Mesenchymal stem cell (in vitro differentiated cells and primary cell): Measurements from ENCODE around the gene CRABP2.

Experiments
- DNase-seq: peaks from one replicate; pipeline ENCODE4 v3.0.0-alpha.2; 2013
- H2AFZ ChIP-seq: one replicate; pipeline ENCODE4 v1.6.1; 2013; ENCODE audit warnings: low read depth, mild to moderate bottlenecking, control low read depth, inconsistent platforms, low read length, moderate library complexity
- H2AK5ac ChIP-seq: 2 replicates; pipeline ENCODE4 v1.6.1; 2013; ENCODE audit warnings: low read length, moderate library complexity, mild to moderate bottlenecking, inconsistent platforms; ENCODE audit not compliant: severe bottlenecking
- H2BK120ac ChIP-seq: one replicate; pipeline ENCODE4 v1.6.1; 2013; ENCODE audit warnings: low read depth, mild to moderate bottlenecking, inconsistent platforms, low read length, moderate library complexity
- H2BK12ac ChIP-seq, 2 experiments: one replicate each; pipeline ENCODE4 v1.6.1; 2013; ENCODE audit warnings: inconsistent platforms in 2 of 2, low read length in 2 of 2, mild to moderate bottlenecking in 2 of 2, moderate library complexity in 2 of 2, control low read depth in 1 of 2
- H2BK15ac ChIP-seq: one replicate; pipeline ENCODE4 v1.6.1; 2013; ENCODE audit warnings: mild to moderate bottlenecking, low read depth, inconsistent platforms; ENCODE audit not compliant: poor library complexity, severe bottlenecking
- H2BK5ac ChIP-seq: 2 replicates; pipeline ENCODE4 v1.6.1; 2013; ENCODE audit warnings: low read depth, mild to moderate bottlenecking, low read length, control low read depth, inconsistent platforms; ENCODE audit not compliant: poor library complexity, severe bottlenecking
- H3K14ac ChIP-seq, 2 experiments: one replicate each; pipeline ENCODE4 v1.6.1; 2013; ENCODE audit warnings: inconsistent platforms in 2 of 2, low read length in 2 of 2, control low read depth in 1 of 2, mild to moderate bottlenecking in 1 of 2, moderate library complexity in 1 of 2
- H3K18ac ChIP-seq, 2 experiments: one replicate each; pipeline ENCODE4 v1.6.1; 2013; ENCODE audit warnings: inconsistent platforms in 2 of 2, low read length in 2 of 2, control low read depth in 1 of 2, low read depth in 1 of 2, mild to moderate bottlenecking in 1 of 2
- H3K23ac ChIP-seq, 2 experiments: one replicate each; pipeline ENCODE4 v1.6.1; 2013; ENCODE audit warnings: inconsistent platforms in 2 of 2, low read length in 2 of 2, mild to moderate bottlenecking in 2 of 2, moderate library complexity in 2 of 2, control low read depth in 1 of 2
- H3K27ac ChIP-seq: 2 replicates; pipeline ENCODE4 v1.5.1; 2013; ENCODE audit warnings: mild to moderate bottlenecking, moderate library complexity, low read length, control low read depth, inconsistent platforms; ENCODE audit not compliant: poor library complexity, severe bottlenecking
- H3K27me3 ChIP-seq, 2 experiments: 2 replicates each; pipeline versions ENCODE4 v1.6.1 to v1.7.0; 2013; ENCODE audit warnings: low read length in 2 of 2, mild to moderate bottlenecking in 2 of 2, moderate library complexity in 2 of 2, control low read depth in 1 of 2, inconsistent platforms in 1 of 2; ENCODE audit not compliant: control insufficient read depth in 1 of 2, insufficient read depth in 1 of 2
- H3K36me3 ChIP-seq, 2 experiments: 2 replicates each; pipeline versions ENCODE4 v1.6.1 to v1.7.0; 2013; ENCODE audit warnings: low read length in 2 of 2, control low read depth in 1 of 2, inconsistent platforms in 1 of 2, low read depth in 1 of 2, mild to moderate bottlenecking in 1 of 2; ENCODE audit not compliant: insufficient read depth in 2 of 2, control insufficient read depth in 1 of 2
- H3K4ac ChIP-seq, 2 experiments: one replicate each; pipeline ENCODE4 v1.6.1; 2013; ENCODE audit warnings: inconsistent platforms in 2 of 2, low read length in 2 of 2, mild to moderate bottlenecking in 2 of 2, moderate library complexity in 2 of 2, control low read depth in 1 of 2, low read depth in 1 of 2
- H3K4me1 ChIP-seq: 2 replicates; pipeline ENCODE4 v1.6.1; 2013; ENCODE audit warnings: low read depth, low read length, control low read depth; ENCODE audit not compliant: control insufficient read depth, insufficient read depth
- H3K4me2 ChIP-seq: 2 replicates; pipeline ENCODE4 v1.6.1; 2013; ENCODE audit warnings: low read length, mild to moderate bottlenecking, inconsistent platforms; ENCODE audit not compliant: poor library complexity, severe bottlenecking
- H3K4me3 ChIP-seq, 2 experiments: 2 replicates each; pipeline versions ENCODE4 v1.5.1 to v1.7.0; 2013; ENCODE audit warnings: low read length in 2 of 2, mild to moderate bottlenecking in 2 of 2, control low read depth in 1 of 2, low read depth in 1 of 2; ENCODE audit not compliant: insufficient read depth in 1 of 2
- H3K79me1 ChIP-seq: replicated peaks from 2 replicates; pipeline ENCODE4 v1.6.1; 2013; ENCODE audit warnings: mild to moderate bottlenecking, control low read depth, low read length, inconsistent platforms; ENCODE audit not compliant: poor library complexity, severe bottlenecking
- H3K9ac ChIP-seq: 2 replicates; pipeline ENCODE4 v1.7.0; 2013; ENCODE audit warnings: mild to moderate bottlenecking, low read length, moderate library complexity
- H3K9me3 ChIP-seq: 2 replicates; pipeline ENCODE4 v1.7.0; 2013; ENCODE audit warnings: mild to moderate bottlenecking, low read length; ENCODE audit not compliant: control insufficient read depth
- H4K8ac ChIP-seq: one replicate; pipeline ENCODE4 v1.6.1; 2013; ENCODE audit warnings: inconsistent platforms, mild to moderate bottlenecking, low read length, moderate library complexity
- H4K91ac ChIP-seq: one replicate; pipeline ENCODE4 v1.6.1; 2013; ENCODE audit warnings: mild to moderate bottlenecking, low read length, inconsistent platforms
- WGBS: methylation state at CpG from one replicate; pipeline ENCODE4 v1.1.7; 2013; ENCODE audit warnings: mixed read lengths; 5-methylcytosine and 5-hydroxymethylcytosine counted together

Gene CRABP2

DNA sequence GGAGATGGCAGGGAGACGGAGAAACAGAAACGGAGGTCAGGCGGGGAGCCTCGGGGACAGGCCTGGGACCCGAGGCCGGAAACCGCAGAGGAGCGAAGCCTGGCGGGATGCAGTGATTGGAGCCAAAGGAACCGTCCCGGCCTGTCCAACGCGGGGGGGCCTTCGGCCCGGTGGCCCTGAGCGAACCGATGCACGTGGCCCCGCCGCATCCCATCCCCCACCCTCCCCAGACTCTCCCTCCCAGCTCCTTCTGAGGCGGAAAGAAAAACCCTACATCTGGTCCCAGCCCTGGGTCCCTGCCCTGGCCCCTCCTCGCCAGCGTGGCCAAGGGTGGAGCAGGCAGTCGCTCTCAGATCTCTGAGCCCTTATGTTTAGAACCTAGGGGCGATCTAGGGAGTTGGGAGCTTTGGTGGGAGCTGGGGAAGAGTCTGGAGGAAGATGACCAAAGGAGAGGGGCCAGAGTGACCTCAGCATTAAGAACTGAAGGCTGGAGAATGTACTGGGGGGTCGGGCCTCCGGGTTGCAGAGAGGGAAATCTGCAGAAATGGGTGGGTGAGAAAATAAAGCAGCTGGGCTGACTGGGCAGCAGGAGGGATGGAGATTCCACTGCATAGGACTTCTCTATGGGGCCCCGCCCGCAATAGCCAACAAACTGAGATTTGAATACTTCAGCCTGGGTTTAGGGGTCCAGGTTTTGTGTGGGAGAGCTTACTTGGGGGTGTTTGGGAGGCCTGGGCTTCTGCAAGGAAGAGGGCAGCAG, 1.5 kb upstream of the CRABP2 start:
- H3K27me3 ChIP-seq = peaks cover 0 to 22% of the 10 kb centered on the region in 2 experiments
- H3K4me1 ChIP-seq = peaks cover 64% of the 10 kb centered on the region
- no peaks in the 10 kb centered on the region for H3K9me3 ChIP-seq
- DNase-seq = peak; percentile 66
- peak overlapping the region; percentile 89 for H3K9ac ChIP-seq
- peak overlapping the region; percentile 29 to 94 for H2BK12ac ChIP-seq
- peak overlapping the region; percentile 96 for H4K8ac ChIP-seq
- H4K91ac ChIP-seq = peak overlapping the region; percentile 92
- WGBS = 3% methylated on average over 28 of the region's 29 CpGs
- H3K23ac ChIP-seq = no peak overlapping the region
- H3K4me2 ChIP-seq = peak overlapping the region; percentile 87
- H3K4me3 ChIP-seq = peak overlapping the region; percentile 5 to 85
- H2AFZ ChIP-seq = no peak overlapping the region
- peak overlapping the region; percentile 86 for H2BK120ac ChIP-seq
- peak overlapping the region; percentile 57 for H2BK15ac ChIP-seq
- H3K27ac ChIP-seq = no peak overlapping the region
- no peaks in the 10 kb centered on the region for H3K79me1 ChIP-seq
- H2AK5ac ChIP-seq = peak overlapping the region; percentile 15
- H2BK5ac ChIP-seq = no peak overlapping the region
- peak overlapping the region; percentile 7 to 88 for H3K18ac ChIP-seq
- H3K36me3 ChIP-seq = peaks cover 0 to under 1% of the 10 kb centered on the region in 2 experiments
- peak overlapping the region; percentile 66 to 83 for H3K4ac ChIP-seq
- H3K14ac ChIP-seq = no peak overlapping the region

DNA sequence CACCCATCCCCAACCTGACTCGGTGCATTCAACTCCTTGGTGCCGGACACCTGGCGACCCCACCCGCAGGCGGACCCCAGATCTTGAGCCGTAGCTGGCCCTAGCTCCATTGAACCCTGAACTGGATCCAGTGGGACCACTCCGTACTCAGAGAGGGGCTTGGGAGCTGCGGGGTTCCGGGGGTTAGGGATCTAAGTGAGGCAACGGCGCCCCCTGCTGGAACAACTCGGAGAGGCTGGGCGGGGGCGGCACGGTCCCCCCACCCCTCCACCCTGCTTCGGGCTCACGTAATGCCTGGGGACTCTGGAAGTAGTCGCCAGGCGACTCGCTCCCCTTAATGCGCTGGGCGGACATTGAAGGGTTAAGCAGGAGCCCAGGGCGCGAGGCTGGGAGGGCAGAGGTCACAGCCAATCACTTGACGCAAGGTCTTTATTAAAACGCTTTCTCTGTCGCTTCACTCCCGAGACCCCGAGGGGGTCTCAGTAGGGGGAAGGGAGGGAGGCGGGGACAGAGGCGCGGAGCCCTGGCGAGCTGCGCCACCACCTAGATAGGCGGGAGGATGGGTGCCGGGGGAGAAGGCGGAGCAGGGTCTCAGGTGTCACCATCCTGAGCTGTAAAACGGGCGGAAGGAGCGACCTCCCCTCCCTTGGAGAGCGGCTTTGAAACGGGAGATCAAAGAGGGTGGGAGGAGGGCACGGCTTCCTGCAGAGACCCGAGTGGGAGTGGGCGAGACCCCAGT, 704 bp upstream of the CRABP2 start:
- peaks cover 65% of the 10 kb centered on the region for H3K4me1 ChIP-seq
- no peaks in the 10 kb centered on the region for H3K79me1 ChIP-seq
- peaks cover 0 to 23% of the 10 kb centered on the region in 2 experiments for H3K27me3 ChIP-seq
- peak overlapping the region; percentile 73 to 88 for H3K4ac ChIP-seq
- peak overlapping the region; percentile 86 for H2BK120ac ChIP-seq
- peak overlapping the region in 1 of 2 experiments; percentile 64 for H3K14ac ChIP-seq
- H3K36me3 ChIP-seq = peaks cover 0 to 8% of the 10 kb centered on the region in 2 experiments
- H3K9ac ChIP-seq = peak overlapping the region; percentile 89
- no peak overlapping the region for H2AK5ac ChIP-seq
- no peaks in the 10 kb centered on the region for H3K9me3 ChIP-seq
- 2% methylated on average over 45 of the region's 45 CpGs for WGBS
- H3K4me3 ChIP-seq = peak overlapping the region; percentile 5 to 85
- H4K91ac ChIP-seq = peak overlapping the region; percentile 80
- no peak overlapping the region for H3K27ac ChIP-seq
- H2BK15ac ChIP-seq = peak overlapping the region; percentile 82
- peak overlapping the region; percentile 91 to 94 for H2BK12ac ChIP-seq
- H3K4me2 ChIP-seq = peak overlapping the region; percentile 87
- H2AFZ ChIP-seq = peak overlapping the region; percentile 39
- peak overlapping the region; percentile 96 for H4K8ac ChIP-seq
- peak overlapping the region in 1 of 2 experiments; percentile 51 for H3K23ac ChIP-seq
- no peak overlapping the region for H2BK5ac ChIP-seq
- peak overlapping the region; percentile 7 to 88 for H3K18ac ChIP-seq
- peak; percentile 71 for DNase-seq

DNA sequence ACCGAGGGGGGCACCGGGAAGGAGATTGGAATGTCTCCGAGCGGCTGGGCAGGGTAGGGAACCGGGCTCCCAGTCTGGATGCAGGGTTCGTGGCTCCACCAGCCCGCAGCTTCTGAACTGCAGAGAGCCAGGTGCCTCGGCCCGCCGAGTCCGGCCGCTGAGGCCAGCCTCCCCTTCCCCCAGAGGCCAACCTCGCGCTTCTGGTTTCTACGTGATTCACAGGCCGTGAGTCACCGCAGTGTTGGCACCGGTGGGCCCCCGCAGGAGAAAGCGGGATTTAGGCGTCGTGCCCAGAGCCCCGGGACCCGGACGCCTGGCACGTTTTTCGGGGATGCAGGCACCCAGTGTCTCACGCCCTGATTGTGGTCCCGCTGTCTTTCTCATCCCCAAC, 458 bp downstream of the CRABP2 start:
- Histone ChIP-seq H2BK120ac (peak overlapping the region; percentile 52), H3K36me3 (peaks cover 9 to 20% of the 10 kb centered on the region in 2 experiments), H4K8ac (peak overlapping the region; percentile 86), H3K4ac (peak overlapping the region; percentile 57 to 72), H4K91ac (peak overlapping the region; percentile 71), H3K14ac (peak overlapping the region in 1 of 2 experiments; percentile 49), H2BK5ac (no peak overlapping the region), H3K79me1 (no peaks in the 10 kb centered on the region), H3K27me3 (peaks cover 0 to 31% of the 10 kb centered on the region in 2 experiments), H3K9ac (peak overlapping the region; percentile 89), H2BK12ac (peak overlapping the region in 1 of 2 experiments; percentile 60), H2AFZ (no peak overlapping the region), H3K4me3 (peak overlapping the region; percentile 35 to 85), H2BK15ac (peak overlapping the region; percentile 40), H2AK5ac (no peak overlapping the region), H3K27ac (no peak overlapping the region), H3K18ac (peak overlapping the region; percentile 44 to 88), H3K4me2 (peak overlapping the region; percentile 87), H3K9me3 (no peaks in the 10 kb centered on the region), H3K23ac (peak overlapping the region in 1 of 2 experiments; percentile 77), H3K4me1 (peaks cover 59% of the 10 kb centered on the region)
- under 1% methylated on average over 29 of the region's 29 CpGs for WGBS
- DNase-seq = peak; percentile 73
